Measurements from ENCODE around the gene GNAZ.

Gene GNAZ

GRCh38 chr22:23102776-23103175, 32.5 kb downstream of the GNAZ start:
- DNase-seq (ENCODE audit: low read depth in 1 of 2, low spot score in 1 of 2): no peak
- TF ChIP-seq POLR2AphosphoS5 (IDR thresholded peaks at IDR 0.05; ENCODE audit: low read depth) (no peak), GABPA (IDR thresholded peaks at IDR 0.05; ENCODE audit: low read depth) (no peak), SPI1 (IDR thresholded peaks at IDR 0.05; ENCODE audit: borderline replicate concordance, low read depth) (no peak)
- TF ChIP-seq, protein P1, sequence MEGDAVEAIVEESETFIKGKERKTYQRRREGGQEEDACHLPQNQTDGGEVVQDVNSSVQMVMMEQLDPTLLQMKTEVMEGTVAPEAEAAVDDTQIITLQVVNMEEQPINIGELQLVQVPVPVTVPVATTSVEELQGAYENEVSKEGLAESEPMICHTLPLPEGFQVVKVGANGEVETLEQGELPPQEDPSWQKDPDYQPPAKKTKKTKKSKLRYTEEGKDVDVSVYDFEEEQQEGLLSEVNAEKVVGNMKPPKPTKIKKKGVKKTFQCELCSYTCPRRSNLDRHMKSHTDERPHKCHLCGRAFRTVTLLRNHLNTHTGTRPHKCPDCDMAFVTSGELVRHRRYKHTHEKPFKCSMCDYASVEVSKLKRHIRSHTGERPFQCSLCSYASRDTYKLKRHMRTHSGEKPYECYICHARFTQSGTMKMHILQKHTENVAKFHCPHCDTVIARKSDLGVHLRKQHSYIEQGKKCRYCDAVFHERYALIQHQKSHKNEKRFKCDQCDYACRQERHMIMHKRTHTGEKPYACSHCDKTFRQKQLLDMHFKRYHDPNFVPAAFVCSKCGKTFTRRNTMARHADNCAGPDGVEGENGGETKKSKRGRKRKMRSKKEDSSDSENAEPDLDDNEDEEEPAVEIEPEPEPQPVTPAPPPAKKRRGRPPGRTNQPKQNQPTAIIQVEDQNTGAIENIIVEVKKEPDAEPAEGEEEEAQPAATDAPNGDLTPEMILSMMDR (IDR thresholded peaks at IDR 0.05; ENCODE audit: insufficient read depth, low read length): no peak
- TF ChIP-seq, protein P2, sequence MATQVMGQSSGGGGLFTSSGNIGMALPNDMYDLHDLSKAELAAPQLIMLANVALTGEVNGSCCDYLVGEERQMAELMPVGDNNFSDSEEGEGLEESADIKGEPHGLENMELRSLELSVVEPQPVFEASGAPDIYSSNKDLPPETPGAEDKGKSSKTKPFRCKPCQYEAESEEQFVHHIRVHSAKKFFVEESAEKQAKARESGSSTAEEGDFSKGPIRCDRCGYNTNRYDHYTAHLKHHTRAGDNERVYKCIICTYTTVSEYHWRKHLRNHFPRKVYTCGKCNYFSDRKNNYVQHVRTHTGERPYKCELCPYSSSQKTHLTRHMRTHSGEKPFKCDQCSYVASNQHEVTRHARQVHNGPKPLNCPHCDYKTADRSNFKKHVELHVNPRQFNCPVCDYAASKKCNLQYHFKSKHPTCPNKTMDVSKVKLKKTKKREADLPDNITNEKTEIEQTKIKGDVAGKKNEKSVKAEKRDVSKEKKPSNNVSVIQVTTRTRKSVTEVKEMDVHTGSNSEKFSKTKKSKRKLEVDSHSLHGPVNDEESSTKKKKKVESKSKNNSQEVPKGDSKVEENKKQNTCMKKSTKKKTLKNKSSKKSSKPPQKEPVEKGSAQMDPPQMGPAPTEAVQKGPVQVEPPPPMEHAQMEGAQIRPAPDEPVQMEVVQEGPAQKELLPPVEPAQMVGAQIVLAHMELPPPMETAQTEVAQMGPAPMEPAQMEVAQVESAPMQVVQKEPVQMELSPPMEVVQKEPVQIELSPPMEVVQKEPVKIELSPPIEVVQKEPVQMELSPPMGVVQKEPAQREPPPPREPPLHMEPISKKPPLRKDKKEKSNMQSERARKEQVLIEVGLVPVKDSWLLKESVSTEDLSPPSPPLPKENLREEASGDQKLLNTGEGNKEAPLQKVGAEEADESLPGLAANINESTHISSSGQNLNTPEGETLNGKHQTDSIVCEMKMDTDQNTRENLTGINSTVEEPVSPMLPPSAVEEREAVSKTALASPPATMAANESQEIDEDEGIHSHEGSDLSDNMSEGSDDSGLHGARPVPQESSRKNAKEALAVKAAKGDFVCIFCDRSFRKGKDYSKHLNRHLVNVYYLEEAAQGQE (IDR thresholded peaks at IDR 0.05; ENCODE audit: insufficient replicate concordance, low read depth): no peak
- no peaks in the 10 kb centered on the region for H3K27me3 ChIP-seq (ENCODE audit: insufficient read depth, poor library complexity, severe bottlenecking)
- no peak overlapping the region for H3K4me3 ChIP-seq (replicated peaks; ENCODE audit: insufficient read depth, low read length)
- H3K27ac ChIP-seq (replicated peaks): no peak overlapping the region

DNA sequence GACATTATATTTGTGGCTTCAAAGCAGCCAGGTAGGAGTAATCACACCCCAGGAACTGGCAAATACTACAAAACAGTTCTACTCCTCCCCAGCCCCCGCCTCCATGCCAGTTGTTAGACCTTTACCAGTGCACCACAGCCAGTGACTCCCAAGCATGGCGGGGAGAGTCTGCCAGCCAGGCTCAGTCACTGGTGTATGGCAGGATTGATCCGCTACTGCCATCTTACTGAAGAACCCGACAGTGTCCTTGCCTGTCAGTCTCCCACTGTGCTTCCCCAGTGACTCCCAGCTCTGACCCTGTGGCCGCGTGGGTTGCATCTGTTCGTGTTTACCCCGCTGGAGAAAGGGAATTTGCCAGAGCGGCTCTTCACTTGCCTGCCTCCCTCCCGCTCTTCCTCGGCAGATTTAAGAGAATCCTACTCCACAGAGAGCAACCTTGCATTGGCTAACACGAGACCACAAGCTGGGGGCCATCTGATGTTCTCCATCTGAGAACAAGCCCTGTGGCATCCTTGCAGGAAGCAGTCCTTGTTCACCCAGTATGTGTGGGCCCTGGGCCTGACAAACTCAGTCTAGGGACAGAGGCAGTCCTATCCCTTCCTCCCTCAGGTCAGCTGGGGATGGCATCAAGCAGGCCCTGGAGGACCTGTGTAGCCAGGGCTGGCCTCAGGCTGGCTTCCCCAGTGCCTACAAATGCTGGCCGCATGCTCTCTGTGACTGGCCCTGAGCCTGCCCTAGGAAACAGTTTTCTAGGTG, 33.1 kb downstream of the GNAZ start:
- Histone ChIP-seq H3K27me3 (ENCODE audit: insufficient read depth, poor library complexity, severe bottlenecking) (no peaks in the 10 kb centered on the region), H3K27ac (replicated peaks) (no peak overlapping the region), H3K4me3 (replicated peaks; ENCODE audit: insufficient read depth, low read length) (no peak overlapping the region)
- DNase-seq (ENCODE audit: low read depth in 1 of 2, low spot score in 1 of 2): no peak
- TF ChIP-seq, protein P1 (IDR thresholded peaks at IDR 0.05; ENCODE audit: insufficient read depth, low read length): no peak
- TF ChIP-seq GABPA (IDR thresholded peaks at IDR 0.05; ENCODE audit: low read depth): no peak
- TF ChIP-seq, protein P2 (IDR thresholded peaks at IDR 0.05; ENCODE audit: insufficient replicate concordance, low read depth): no peak
- TF ChIP-seq SPI1 (IDR thresholded peaks at IDR 0.05; ENCODE audit: borderline replicate concordance, low read depth): no peak

DNA sequence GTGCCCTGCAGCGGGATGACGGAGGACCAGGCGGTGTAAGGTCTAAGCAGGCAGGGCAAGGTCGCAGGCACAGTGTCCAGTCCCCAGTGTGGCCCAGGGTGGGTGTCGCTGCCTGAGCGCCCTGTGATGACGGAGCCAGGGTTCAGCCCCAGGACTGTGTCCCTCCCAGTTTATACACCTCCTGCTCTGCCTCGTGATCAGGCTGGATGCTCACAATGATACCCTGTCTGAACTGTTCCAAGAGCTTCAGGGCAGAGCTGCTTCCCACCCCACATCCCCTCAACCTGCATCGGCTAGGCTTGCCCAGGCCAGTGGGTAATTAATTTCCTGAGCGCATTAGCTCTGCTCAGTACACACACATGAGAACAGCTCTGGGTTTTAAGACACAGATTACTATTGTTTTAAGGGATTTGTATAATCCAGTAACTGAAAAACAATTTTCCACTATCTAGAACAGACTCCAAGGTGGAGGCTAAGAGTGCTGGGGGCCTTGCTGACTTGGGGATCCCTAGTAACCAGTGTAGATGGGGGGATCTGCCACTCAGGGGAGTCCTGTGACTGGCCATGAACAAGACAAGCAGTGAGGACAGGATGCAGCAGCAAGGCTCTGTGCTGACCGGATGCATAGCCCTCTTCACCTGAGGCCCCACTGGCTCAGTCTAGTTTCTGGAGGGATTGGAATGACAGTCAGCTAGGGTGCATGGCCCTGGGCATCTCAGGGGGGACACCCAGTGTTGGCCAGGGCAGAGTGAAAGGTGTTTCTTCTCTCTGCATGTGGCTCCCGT, 34.1 kb downstream of the GNAZ start:
- H3K27ac ChIP-seq (replicated peaks): no peak overlapping the region
- H3K4me3 ChIP-seq (replicated peaks; ENCODE audit: insufficient read depth, low read length): no peak overlapping the region
- H3K27me3 ChIP-seq (ENCODE audit: insufficient read depth, poor library complexity, severe bottlenecking): no peaks in the 10 kb centered on the region
- no peak for DNase-seq (ENCODE audit: low read depth in 1 of 2, low spot score in 1 of 2)
- TF ChIP-seq, protein P1 (IDR thresholded peaks at IDR 0.05; ENCODE audit: insufficient read depth, low read length): no peak
- TF ChIP-seq GABPA (IDR thresholded peaks at IDR 0.05; ENCODE audit: low read depth) (no peak), POLR2AphosphoS5 (IDR thresholded peaks at IDR 0.05; ENCODE audit: low read depth) (no peak)

Measured in HL-60 (cell line).